ENCODE results near the gene THEMIS.

THEMIS gene

GRCh38 chr6:127858727-127859391, 42.0 kb downstream of the THEMIS start:
- DNase-seq = no peak

- DNase-seq = no peak
These were observed 43.7 kb downstream of the THEMIS start for GRCh38 chr6:127857051-127857637.

DNA sequence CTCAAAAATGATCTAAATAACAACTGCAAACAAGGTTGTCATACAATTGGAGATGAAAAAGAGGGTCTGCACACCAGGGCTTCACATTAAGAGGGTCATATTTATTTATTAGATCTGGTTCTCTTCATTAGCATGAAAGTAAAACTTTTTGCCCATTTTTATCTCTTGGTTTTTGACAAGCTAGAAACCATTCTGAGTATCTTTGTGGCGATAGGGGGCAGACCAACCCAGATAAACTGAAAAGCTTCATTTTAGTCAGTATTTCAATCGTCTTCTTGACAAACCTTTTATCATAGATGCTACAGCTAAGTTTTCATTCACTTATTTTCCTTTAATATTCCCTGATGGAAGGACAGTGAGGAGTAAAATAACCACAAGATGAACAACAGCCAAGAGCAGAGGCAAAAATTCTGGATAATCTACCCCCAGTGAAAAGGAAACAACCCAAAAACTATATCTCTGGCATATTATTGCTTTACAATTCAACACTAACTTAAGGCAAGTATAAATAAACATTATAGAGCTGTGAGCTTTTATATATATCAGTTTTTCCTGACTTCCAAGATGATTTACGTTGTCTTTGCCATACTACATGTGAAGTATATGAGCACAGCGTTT, 45.2 kb downstream of the THEMIS start:
- DNase-seq = peak; percentile 25 to 35

GRCh38 chr6:127854009-127854408, 46.8 kb downstream of the THEMIS start:
- DNase-seq = no peak

DNA sequence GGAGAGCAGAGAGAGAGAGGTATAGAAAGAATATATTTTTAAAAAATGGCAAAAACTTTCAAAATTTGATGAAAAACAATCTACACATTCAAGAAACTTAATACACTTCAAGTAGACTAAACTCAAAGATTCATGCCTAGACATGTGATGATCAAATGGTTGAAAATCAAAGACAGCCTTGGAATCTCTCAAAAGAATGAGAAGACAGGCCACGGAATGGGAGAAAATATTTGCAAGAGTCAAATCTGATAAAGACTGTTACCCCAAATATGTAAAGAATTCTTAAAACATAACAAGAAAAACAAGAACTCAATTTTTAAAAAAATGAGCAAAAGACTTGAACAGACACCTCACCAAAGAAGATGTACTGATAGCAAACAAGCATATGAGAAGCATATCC, 49.7 kb downstream of the THEMIS start:
- no peak for DNase-seq

DNA sequence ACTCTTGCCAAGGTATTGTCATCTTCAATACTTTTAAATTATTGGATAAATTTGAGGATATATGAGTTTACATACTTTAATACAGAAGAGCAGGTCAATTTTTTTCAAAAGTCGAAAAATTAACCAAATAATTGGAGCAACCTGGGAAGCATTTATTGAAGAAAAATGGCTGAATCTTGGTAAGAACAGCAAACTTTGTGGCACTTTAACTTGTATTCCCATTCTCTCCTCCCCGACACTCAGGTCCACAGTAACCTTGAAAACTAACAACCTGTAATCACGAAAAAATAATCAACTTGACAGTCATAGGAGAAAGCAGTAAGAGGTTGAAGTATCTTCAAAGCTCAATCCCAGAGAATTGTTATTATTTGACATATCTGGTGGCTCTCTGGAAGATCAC, 55.6 kb downstream of the THEMIS start:
- DNase-seq = no peak

GRCh38 chr6:127844529-127844928, 56.3 kb downstream of the THEMIS start:
- DNase-seq = no peak

- DNase-seq = no peak
These were observed 57.3 kb downstream of the THEMIS start for GRCh38 chr6:127843582-127843981.

- no peak for DNase-seq
These were observed 58.3 kb downstream of the THEMIS start for GRCh38 chr6:127842562-127842961.

GRCh38 chr6:127841811-127842210, 59.0 kb downstream of the THEMIS start:
- DNase-seq = no peak

DNA sequence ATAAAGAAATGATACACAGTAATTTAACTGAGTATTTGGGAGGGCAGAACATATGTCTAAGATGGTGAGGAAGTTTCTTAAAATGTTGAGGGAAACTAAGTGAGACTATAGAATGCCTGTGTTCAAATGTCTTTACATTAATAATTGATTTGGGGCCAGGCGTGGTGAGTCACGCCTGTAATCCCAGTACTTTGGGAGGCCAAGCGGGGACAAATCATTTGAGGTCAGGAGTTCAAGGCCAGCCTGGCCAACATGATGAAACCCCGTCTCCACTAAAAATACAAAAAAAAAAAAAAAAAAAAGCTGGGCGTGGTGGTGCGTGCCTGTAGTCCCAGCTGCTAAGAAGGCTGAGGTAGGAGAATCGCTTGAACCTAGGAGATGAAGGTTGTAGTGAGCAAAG, 66.7 kb downstream of the THEMIS start:
- no peak for DNase-seq

- DNase-seq = no peak
These were observed 67.5 kb downstream of the THEMIS start for GRCh38 chr6:127833336-127833735.

DNA sequence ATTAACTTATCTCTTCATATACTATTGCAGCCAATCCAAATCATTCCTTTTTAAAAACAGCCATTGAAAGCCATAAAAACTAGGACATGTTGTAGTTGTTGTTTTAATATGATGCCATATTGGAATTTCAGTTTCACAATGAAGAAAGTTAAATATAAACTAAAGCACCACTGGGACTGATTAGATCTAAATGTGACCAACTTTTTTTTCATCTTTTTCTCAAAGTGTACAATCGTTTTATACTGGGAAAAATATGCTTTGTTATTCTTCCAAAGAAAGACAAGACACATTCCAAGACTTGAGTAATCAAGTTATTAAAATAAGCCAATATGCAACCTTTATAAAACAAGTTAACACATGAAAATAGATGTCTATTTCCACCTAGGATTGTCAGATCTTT, 68.5 kb downstream of the THEMIS start:
- no peak for DNase-seq

DNA sequence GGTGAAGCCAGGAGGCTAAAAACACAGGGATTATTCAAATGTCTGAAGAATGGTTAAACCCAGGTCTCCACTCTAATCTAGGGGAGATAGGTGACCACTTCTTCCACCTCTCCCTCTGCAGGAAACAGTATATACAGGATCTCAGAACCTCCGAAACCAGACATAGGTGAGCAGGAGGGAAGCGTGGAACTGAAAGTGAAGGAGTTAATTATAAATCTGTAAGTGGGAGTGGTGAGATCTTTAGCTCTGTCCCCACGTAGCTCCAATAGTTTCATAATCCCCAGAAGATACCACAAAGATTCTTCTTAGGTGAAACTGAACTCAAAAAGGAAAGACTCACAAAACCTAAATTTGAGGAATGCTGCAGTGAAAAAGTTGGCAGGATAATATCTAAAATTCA, 76.8 kb downstream of the THEMIS start:
- DNase-seq = no peak

- no peak for DNase-seq
These were observed 79.4 kb downstream of the THEMIS start for GRCh38 chr6:127821431-127821830.

DNA sequence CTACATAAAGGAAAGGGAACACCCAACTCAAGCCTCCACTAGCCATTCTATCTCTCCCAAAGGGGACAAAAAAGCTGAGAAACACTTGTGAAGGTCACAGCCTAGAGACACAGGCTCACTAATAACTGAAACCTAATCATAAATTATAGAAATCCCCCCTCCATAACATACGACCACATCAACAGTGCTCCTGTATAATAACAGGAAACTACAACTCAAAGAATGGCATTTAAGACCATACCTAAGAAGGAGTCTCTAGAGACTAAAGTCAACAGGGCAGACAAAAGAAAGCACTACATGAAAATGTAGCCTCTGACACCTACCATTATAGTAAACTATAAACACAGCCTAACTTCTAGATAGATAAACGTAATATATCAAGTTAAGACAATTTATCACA, 82.7 kb downstream of the THEMIS start:
- no peak for DNase-seq

DNA sequence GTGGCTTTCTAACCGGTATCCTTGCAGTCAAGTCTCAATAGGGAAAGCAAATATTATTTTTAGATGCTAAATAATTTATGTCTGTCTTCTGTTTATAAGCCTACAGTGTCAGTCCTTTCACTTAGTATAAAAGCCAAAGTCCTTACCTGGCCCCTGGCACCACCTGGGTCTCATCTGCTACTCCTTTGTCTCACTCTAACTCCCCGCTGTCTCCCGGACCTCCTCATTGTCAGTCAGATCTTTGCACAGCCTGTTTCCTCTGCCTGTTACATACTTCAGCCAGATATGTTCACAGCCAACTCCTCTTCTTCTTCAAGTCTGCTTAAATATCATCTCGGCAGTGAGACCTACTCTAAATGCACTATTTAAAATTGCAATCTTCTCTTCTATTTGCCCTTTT, 84.2 kb downstream of the THEMIS start:
- DNase-seq = no peak

- no peak for DNase-seq
These were observed 87.2 kb downstream of the THEMIS start for GRCh38 chr6:127813699-127814027.

DNA sequence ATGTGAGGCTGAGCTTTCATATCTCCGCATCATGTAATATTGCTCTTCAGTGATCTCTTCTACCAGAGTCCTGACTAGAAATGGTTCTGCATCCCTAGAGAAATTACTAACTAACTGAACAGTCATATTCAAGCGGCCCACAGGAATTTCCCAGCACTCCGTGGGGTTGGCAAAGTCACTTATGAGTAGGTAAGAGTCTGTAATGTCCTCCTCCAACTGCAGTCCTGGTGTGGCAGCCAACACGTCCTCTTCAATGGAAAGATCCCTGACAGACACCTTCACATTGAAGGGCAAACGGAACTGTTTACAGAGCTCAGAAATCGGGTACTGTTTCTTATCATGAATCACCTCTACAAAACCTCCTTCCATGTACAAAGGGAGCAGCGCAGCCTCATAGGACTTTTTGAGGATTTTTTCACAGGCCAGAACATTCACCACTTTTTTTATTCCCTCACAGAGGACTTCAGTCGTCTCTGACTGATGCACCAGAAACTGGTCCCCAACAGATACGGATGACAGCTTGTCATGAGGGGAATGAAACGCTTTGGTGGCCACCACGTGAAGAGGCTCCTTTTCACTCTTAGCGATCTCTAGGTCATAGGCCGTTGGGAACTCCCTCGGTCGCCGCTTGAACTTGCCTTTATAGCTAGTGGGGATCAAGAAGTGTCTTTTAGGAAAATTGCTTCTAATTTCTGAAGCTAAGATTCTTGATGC, 87.7 kb downstream of the THEMIS start:
- no peak for DNase-seq

- DNase-seq = no peak
These were observed 88.8 kb downstream of the THEMIS start for GRCh38 chr6:127811900-127812570.

GRCh38 chr6:127807806-127808517, 92.9 kb downstream of the THEMIS start:
- no peak for DNase-seq

DNA sequence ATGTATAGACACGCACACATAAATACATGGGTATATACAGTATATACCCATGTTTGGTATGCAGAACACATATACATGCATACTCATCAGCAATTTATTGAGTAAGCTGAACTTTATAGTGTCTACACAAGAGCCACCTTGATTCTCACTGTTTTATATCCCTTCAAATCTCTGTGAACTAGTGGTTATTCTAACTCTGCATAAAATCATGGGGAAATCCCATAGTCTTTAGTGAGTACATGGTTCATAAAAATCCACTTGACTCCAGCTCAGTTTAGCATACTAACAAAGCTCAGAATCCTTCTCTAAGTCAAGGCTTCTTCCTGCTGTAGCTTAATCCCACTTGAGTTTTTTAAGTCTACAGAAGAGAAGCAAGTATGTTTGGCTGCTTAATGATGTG, 104.1 kb downstream of the THEMIS start:
- no peak for DNase-seq

- no peak for DNase-seq
These were observed 106.5 kb downstream of the THEMIS start for GRCh38 chr6:127794405-127794804.
